NK-92 (cell line): ENCODE measurements around the gene ZNF536.

ENCODE experiments used
- DNase-seq: peaks from one replicate; lab custom pipeline; 2025; ENCODE audit not compliant: unreplicated experiment; lab: John Stamatoyannopoulos, UW

Gene ZNF536

DNA sequence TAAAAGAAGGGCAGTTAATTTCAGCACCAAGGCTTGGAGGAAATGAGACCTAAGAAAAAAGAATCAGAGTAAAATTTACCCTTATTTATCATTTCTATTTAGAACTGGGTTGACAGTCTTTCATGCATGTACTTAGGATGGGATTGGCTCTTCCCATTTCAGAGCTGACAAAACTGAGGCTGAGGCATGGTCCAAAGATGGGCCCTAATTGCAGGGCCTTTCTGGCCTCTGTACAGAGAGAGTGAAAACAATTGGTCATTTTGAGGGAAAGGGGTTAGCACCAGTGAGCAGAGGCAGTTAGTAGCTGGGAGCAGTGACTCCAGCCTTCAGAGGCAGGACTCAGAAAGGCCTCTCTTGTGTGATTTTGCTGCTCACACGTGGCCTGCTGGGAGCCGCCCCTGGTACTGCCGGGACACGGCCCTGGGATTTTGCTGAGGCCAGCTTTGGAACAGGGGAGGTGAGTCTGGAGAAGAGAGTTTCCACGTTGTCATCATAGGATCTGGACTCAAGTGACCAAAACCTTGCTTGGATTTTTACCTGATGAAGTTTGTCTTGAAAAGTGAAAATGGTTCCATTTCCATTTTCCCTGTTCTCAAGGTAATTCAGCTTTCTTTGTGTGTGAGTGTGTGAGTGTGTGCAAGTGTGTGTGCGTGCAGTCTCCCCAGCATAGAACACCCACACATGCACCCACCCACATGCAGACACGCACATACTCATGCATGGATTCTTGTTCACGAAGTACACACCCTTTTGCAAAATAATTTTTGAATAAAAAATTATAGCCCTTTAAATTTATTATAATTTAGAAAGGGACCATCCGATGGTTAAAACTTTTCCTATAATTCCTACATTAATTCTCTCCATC is at the start of gene ZNF536:
Gene ZNF536, plus strand, starts transcription at position 425 of the 865 bp plus-strand sequence. CDS start 71,179 bp downstream, outside the sequence.
- no peak for DNase-seq

- DNase-seq = no peak
These were observed 49.4 kb upstream of the ZNF536 start for GRCh38 chr19:30322641-30323320.

DNA sequence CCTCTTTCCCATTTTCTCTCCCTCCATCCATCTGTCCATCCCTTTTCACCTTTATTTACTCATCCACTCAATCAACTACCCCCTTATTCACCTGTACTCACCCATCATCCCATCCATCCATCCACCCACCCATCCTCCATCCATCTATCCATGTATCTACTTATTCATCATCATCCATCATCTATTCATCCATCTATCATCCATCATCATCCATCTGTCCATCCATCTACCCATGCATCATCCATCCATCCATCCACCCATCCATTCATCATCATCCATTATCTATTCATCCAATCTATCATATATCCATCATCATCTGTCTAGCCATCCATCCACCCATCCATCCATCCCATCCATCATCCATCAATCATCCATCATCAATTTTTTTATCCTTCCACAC is 48.3 kb upstream of the ZNF536 start:
- no peak for DNase-seq

GRCh38 chr19:30324982-30325381 is 47.2 kb upstream of the ZNF536 start:
- DNase-seq = no peak

DNA sequence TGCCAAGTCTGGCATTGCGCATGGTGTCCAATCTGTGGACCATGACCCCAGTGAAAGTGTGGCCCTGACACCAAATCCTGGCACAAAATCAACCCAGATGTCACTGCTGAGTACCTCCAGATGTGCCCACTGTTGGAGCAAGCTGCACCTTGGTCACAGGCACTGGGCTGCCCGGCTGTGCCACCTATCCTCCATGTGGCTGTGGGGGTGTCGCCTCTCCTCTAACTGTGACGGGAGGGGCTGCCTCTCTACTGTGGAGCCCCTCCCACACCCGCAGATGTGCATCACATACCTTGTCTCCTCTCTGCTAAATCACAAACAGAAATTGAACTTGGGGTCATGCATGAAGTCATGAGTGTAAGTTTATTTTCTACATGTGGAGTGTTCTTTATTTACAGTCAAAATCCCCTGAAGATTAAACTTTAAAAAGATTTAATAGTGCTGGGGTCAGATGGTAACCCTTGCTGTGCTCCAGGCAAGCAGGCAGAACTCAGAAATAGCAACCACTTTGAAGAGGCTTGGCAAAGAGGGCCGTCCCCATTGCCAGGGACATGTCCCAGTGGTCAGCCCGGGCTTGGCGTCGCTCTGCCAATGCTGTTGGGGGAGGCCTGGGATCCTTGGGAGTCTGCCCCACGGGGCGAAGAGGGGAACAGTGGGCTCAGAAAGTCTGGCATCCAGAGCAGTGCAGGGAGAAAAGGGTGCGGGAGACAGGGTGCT is 46.4 kb upstream of the ZNF536 start:
- DNase-seq = no peak

DNA sequence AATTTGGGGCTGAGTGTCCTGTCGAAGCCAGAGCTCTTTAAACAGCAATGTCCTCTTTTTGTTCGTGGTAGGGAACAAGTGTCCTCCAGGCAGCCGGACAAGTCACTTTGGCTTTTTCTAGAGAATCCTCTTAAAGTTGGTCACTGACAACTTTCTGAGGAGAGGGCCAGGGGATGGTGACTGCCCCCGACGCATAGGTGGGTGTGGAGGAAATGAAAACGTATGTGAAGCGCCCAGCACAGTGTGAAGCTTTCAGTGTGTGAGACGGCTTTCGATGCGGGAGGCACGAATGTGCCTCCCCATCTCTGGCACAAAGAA is 45.8 kb upstream of the ZNF536 start:
- DNase-seq = no peak

GRCh38 chr19:30327331-30327730 is 44.9 kb upstream of the ZNF536 start:
- no peak for DNase-seq

DNA sequence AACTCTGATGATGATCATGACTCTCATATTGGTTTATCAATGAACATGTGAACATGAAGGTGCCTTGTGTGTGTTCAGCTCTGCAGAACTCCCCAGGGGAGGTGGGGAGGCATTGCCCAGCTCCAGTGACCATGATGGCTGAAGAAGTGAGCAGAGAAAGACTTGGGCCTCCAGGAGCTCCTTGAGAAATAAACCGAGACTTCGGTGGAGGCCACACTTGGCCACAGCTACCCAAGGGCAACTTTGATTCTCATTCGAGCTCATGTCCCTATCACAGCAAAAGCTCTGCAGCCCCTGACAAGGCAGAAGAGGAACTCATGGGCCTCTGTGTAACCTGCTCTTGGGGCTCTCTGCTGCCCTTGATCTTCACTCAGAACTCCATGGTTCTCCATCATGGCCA is 44.1 kb upstream of the ZNF536 start:
- DNase-seq = no peak

DNA sequence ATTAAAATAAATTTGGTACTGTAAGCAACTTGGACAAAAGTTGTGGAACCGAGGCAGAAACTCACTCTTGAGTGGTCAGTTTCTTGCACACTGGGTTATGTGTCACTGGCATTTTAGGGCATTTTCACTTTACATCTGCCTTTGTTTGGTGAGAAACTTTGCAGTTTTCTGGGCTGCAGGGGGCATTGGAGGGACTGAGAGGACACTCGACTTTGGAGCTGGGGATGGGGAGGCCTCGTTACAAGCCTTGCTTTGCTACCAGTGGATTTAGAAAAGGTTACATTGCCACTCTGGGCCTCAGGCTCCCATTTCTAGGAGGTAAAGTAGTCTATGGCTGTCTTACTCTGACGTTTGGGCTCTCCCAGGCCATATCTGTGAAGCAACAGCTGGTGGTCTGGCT is 41.9 kb upstream of the ZNF536 start:
- DNase-seq = no peak

DNA sequence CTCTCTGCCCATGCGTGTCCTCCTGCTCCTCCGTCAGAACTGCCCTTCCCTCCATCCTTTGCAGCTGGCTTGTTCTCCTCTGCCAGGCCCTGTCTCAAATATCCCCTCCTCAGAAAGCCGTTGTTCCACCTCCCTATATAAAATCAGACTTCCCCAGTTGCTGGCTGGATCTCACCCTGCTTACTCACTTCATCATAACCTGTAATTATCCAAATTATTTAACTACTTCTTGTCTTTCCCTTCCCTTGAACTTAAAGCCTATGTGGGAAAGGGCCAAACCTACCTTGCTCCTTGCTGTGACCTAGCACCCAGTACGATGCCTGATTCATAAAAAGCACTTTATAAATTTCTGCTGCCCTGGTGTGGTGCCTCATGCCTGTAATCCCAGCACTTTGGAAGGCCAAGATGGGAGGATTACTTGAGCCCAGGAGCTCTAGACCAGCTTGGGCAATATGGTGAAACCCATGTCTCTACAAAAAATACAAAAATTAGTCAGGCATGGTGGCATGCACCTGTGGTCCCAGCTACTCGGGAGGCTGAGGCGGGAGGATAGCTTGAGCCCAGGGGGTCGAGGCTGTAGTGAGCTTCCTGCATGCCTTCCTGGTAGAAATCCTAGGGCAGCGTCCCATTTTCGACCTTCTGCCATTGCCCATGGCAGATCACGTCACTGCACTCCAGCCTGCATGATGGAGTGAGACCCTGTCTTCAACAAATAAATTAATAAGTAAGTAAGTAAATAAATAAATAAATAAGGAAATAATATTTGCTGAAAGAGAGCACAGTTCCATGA is 39.5 kb upstream of the ZNF536 start:
- DNase-seq = no peak

- DNase-seq = no peak
These were observed 38.7 kb upstream of the ZNF536 start for GRCh38 chr19:30333291-30334065.

GRCh38 chr19:30334841-30335240 is 37.3 kb upstream of the ZNF536 start:
- DNase-seq = no peak

DNA sequence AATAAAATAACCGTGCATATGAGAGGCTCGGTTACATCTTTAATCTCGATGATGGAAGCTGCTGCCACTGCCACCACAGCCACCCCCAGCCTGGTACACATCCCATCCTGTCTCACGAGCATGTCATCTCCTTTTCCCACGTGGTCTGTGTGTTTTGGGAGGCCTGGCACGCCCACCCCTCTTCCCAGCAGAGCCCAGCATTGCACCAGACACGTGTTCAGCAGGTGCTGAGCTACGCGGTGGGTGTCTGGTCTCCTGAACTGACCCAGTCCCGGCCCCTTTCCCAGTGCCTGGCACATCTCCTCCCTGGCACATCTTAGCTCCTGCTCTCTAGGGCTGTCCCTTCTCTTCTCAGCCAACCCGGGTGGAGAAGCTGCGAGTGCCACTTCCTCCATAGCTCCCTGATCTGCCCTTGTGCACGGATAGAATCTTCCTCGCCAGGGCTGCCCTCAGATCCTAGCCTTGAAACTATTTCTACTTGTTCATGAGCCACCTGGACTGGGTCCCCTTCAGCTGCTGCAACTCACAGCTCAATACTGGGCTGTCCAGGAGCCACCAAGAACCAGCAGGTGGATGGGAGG is 36.8 kb upstream of the ZNF536 start:
- DNase-seq = no peak

DNA sequence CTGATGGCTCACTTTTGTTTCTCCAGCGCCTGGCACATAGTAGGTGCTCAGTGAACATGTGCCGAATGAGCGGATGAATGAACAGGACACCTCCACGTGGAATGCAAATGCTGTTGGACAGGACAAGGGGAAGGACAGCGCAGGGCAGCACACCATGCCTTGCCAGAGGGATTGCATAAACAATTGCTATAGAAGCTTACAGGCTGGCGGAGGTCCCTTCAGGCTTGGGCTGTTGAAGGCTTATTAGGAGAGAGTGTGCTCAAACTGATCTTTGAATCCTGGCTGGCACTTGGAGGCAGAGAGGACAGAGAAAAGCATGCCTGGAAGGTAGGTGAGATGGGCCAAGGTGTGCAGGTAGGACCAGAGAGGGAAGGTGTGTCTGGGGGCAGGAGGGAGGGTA is 35.9 kb upstream of the ZNF536 start:
- no peak for DNase-seq

DNA sequence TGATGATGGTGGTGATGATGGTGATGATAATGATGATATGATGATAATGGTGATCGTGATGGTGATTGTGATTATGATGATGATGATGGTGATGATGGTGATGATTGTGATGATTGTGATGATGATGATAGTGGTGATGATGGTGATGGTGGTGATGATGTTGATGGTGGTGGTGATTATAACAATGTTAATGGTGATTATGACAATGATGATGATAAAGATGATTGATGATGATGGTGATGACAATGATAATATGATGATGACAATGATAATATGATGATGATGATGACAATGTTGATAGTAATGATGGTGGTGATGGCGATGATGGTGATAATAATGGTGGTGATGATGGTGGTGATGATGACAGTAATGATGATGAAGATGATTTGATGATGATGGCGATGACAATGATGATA is 34.1 kb upstream of the ZNF536 start:
- no peak for DNase-seq

DNA sequence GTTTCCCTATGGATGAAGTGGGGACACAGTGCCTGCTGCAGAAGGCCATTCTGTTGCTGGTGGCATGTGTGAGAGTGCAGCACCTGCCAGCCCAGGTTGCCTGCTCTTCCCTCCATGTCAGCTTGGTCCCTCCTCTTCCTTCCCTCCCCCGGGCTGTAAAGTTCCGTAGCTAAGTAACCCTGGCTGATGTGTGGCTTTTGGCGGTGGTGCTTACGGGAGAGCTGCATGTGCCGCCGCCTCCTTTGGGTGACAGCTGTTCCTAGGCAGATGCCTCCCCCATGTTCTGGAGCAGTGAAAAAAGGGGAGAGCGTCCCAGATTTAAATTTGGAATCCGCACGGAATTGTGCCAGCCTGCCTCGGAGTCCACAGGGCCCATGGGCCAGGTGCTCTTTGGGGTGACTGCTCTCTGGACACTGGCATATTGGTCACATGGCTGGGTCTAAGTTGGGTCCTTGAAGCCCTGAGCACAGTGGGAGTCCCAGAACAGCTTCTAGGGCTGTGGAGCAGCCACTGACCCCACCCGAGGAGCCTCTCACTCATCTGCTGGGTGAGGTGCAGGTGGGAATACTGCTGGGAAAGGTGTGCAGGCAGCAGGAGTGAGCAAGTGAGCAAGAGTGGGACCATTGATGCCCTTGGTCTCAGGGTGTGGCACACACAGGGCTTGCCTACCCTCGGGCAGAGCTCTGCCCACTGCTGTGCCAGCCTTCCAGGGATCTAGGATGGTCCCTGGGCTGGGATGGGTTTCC is 33.1 kb upstream of the ZNF536 start:
- no peak for DNase-seq

GRCh38 chr19:30339624-30340525 is 32.3 kb upstream of the ZNF536 start:
- DNase-seq = no peak
